GM19468 (cell line): ENCODE measurements around the gene HBS1L.
"Not testable (repeated sequence)": the region's sequence is repeated elsewhere in the genome, so short reads cannot be mapped to it uniquely, and the experiment has no call there.

Source experiments
- ATAC-seq: cut with Tn5 transposase; IDR thresholded peaks from one replicate; pipeline ENCODE4 v1.9.1; 2021; ENCODE audit warnings: mild to moderate bottlenecking, moderate library complexity, moderate number of reproducible peaks; ENCODE audit not compliant: unreplicated experiment; ENCODE audit errors: extremely low read depth

HBS1L gene

GRCh38 chr6:135081966-135082365 is 27.3 kb upstream of the HBS1L start:
- ATAC-seq = no peak

- ATAC-seq = no peak
Observed at GRCh38 chr6:135075018-135075417, 20.4 kb upstream of the HBS1L start.

- ATAC-seq = no peak
Observed at GRCh38 chr6:135073756-135074393, 19.3 kb upstream of the HBS1L start.

GRCh38 chr6:135073217-135073616 is 18.6 kb upstream of the HBS1L start:
- ATAC-seq = no peak

- ATAC-seq = no peak
Observed at GRCh38 chr6:135072753-135073152, 18.1 kb upstream of the HBS1L start.

- ATAC-seq = no peak
Observed at GRCh38 chr6:135071541-135071940, 16.9 kb upstream of the HBS1L start.

GRCh38 chr6:135067911-135068310 is 13.3 kb upstream of the HBS1L start:
- ATAC-seq = no peak

- no peak for ATAC-seq
Observed at GRCh38 chr6:135066806-135067205, 12.2 kb upstream of the HBS1L start.

- no peak for ATAC-seq
Observed at GRCh38 chr6:135066397-135066796, 11.8 kb upstream of the HBS1L start.

- no peak for ATAC-seq
Observed at GRCh38 chr6:135064586-135064985, 10.0 kb upstream of the HBS1L start.

- no peak for ATAC-seq
Observed at GRCh38 chr6:135063926-135064325, 9.3 kb upstream of the HBS1L start.

- no peak for ATAC-seq
Observed at GRCh38 chr6:135062735-135063134, 8.1 kb upstream of the HBS1L start.

GRCh38 chr6:135060076-135060475 is 5.5 kb upstream of the HBS1L start:
- ATAC-seq = no peak

GRCh38 chr6:135058299-135058698 is 3.7 kb upstream of the HBS1L start:
- ATAC-seq = not testable (repeated sequence)

GRCh38 chr6:135056632-135057031 is 2.0 kb upstream of the HBS1L start:
- no peak for ATAC-seq

GRCh38 chr6:135054226-135054568 is 425 bp downstream of the HBS1L start:
- ATAC-seq = no peak

GRCh38 chr6:135053406-135053805 is 1.2 kb downstream of the HBS1L start:
- no peak for ATAC-seq

GRCh38 chr6:135052939-135053338 is 1.7 kb downstream of the HBS1L start:
- no peak for ATAC-seq

- ATAC-seq = no peak
Observed at GRCh38 chr6:135048915-135049314, 5.7 kb downstream of the HBS1L start.

- ATAC-seq = no peak
Observed at GRCh38 chr6:135047336-135047735, 7.3 kb downstream of the HBS1L start.

GRCh38 chr6:135046912-135047311 is 7.7 kb downstream of the HBS1L start:
- ATAC-seq = no peak

GRCh38 chr6:135044639-135045038 is 10.0 kb downstream of the HBS1L start:
- ATAC-seq = no peak

- ATAC-seq = no peak
Observed at GRCh38 chr6:135043846-135044245, 10.8 kb downstream of the HBS1L start.
